Body of pancreas (tissue), 4 donors: ENCODE measurements around the gene RWDD1.

ENCODE experiments used
- POLR2A ChIP-seq, 3 donors: fragments of 450-650 bp; IDR thresholded peaks; one replicate each; pipeline ENCODE4 v1.6.1; 2016; ENCODE audit warnings: antibody characterized with exemption in 3 of 3, mild to moderate bottlenecking in 2 of 3
- TF ChIP-seq, protein P1 (sequence below), 7 experiments: fragments of 450-650 bp in 4 of 7; fragments of 200-600 bp in 3 of 7; sonication (generic) in 3 of 7; IDR thresholded peaks; one replicate each; pipeline ENCODE4 v1.5.1; 2016 to 2019; ENCODE audit warnings: antibody characterized with exemption in 7 of 7

DNA sequence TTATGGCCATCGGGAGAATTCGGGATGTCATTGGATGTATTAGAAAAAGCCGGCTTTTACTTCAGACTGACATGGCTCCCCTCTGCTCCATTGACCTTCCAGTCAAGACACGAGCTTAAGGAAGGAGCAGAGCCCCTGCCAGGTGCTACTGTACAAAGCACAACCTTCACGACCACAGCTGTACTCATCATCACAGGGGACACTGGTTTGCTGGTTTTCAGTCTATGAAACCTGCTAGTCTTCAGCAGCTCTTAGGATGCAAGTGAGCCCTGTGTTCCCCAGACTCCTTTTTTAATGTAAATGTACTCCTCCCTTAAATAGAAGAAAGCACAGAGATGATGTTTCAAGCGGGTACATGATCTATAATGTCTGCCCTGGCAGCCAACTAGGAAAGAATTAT lies 23.9 kb upstream of the RWDD1 start:
- TF ChIP-seq, protein P1, sequence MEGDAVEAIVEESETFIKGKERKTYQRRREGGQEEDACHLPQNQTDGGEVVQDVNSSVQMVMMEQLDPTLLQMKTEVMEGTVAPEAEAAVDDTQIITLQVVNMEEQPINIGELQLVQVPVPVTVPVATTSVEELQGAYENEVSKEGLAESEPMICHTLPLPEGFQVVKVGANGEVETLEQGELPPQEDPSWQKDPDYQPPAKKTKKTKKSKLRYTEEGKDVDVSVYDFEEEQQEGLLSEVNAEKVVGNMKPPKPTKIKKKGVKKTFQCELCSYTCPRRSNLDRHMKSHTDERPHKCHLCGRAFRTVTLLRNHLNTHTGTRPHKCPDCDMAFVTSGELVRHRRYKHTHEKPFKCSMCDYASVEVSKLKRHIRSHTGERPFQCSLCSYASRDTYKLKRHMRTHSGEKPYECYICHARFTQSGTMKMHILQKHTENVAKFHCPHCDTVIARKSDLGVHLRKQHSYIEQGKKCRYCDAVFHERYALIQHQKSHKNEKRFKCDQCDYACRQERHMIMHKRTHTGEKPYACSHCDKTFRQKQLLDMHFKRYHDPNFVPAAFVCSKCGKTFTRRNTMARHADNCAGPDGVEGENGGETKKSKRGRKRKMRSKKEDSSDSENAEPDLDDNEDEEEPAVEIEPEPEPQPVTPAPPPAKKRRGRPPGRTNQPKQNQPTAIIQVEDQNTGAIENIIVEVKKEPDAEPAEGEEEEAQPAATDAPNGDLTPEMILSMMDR (IDR thresholded peaks at IDR 0.05) = no peak
- no peak for TF ChIP-seq POLR2A (IDR thresholded peaks at IDR 0.05)
